ENCODE results near the gene SEC16A.

DNA sequence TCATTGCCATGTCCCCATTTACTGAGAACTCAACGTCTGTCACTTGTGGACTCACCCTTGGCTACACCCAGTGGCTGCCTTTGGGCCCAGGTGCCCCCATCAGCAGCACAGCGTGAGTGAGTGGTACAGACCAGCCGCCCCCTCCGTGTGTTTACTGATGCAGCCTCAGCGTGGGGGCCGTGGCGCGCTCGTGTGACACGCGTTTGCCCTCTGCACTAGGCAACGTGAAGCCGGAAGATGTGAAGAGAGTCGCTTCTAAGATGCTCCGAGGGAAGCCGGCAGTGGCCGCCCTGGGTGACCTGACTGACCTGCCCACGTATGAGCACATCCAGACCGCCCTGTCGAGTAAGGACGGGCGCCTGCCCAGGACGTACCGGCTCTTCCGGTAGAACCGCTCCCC, 60.0 kb downstream of the SEC16A start:
- TF ChIP-seq, protein P1, sequence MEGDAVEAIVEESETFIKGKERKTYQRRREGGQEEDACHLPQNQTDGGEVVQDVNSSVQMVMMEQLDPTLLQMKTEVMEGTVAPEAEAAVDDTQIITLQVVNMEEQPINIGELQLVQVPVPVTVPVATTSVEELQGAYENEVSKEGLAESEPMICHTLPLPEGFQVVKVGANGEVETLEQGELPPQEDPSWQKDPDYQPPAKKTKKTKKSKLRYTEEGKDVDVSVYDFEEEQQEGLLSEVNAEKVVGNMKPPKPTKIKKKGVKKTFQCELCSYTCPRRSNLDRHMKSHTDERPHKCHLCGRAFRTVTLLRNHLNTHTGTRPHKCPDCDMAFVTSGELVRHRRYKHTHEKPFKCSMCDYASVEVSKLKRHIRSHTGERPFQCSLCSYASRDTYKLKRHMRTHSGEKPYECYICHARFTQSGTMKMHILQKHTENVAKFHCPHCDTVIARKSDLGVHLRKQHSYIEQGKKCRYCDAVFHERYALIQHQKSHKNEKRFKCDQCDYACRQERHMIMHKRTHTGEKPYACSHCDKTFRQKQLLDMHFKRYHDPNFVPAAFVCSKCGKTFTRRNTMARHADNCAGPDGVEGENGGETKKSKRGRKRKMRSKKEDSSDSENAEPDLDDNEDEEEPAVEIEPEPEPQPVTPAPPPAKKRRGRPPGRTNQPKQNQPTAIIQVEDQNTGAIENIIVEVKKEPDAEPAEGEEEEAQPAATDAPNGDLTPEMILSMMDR (IDR thresholded peaks at IDR 0.05) = no peak
- TF ChIP-seq POLR2A (IDR thresholded peaks at IDR 0.05) = no peak
